ENCODE data around the gene USF2.
"Not testable (repeated sequence)": the region's sequence is repeated elsewhere in the genome, so short reads cannot be mapped to it uniquely, and the experiment has no call there.

The USF2 gene

GRCh38 chr19:35268536-35269437 is at the start of gene USF2:
Gene USF2 (plus strand): TSS chr19:35268962. CDS start chr19:35269102, 140 bp downstream.
- peak in 1 of 3 donors; percentile 41 for DNase-seq (ENCODE audit: low read depth in 3 of 3, low spot score in 1 of 3)

GRCh38 chr19:35219008-35219407 is 49.8 kb upstream of the USF2 start:
- DNase-seq (ENCODE audit: low read depth in 3 of 3, low spot score in 1 of 3): no peak

- no peak for DNase-seq (ENCODE audit: low read depth in 3 of 3, low spot score in 1 of 3)
These were observed 48.3 kb upstream of the USF2 start for GRCh38 chr19:35220315-35220921.

GRCh38 chr19:35220973-35221590 is 47.7 kb upstream of the USF2 start:
- not testable (repeated sequence) for DNase-seq (ENCODE audit: low read depth in 3 of 3, low spot score in 1 of 3)

GRCh38 chr19:35222373-35223015 is 46.3 kb upstream of the USF2 start:
- DNase-seq (ENCODE audit: low read depth in 3 of 3, low spot score in 1 of 3): no peak

- no peak for DNase-seq (ENCODE audit: low read depth in 3 of 3, low spot score in 1 of 3)
These were observed 45.5 kb upstream of the USF2 start for GRCh38 chr19:35223084-35223790.

GRCh38 chr19:35223862-35224505 is 44.8 kb upstream of the USF2 start:
- no peak for DNase-seq (ENCODE audit: low read depth in 3 of 3, low spot score in 1 of 3)

GRCh38 chr19:35224681-35225571 is 43.8 kb upstream of the USF2 start:
- DNase-seq (ENCODE audit: low read depth in 3 of 3, low spot score in 1 of 3): no peak

GRCh38 chr19:35225951-35226350 is 42.8 kb upstream of the USF2 start:
- no peak for DNase-seq (ENCODE audit: low read depth in 3 of 3, low spot score in 1 of 3)

- DNase-seq (ENCODE audit: low read depth in 3 of 3, low spot score in 1 of 3): no peak
These were observed 42.0 kb upstream of the USF2 start for GRCh38 chr19:35226748-35227147.

- DNase-seq (ENCODE audit: low read depth in 3 of 3, low spot score in 1 of 3): no peak
These were observed 40.4 kb upstream of the USF2 start, which contains the start of gene FAM187B for GRCh38 chr19:35228177-35228930. Gene FAM187B (minus strand): TSS chr19:35228739. CDS start chr19:35228680, 59 bp downstream.

- DNase-seq (ENCODE audit: low read depth in 3 of 3, low spot score in 1 of 3): no peak
These were observed 39.2 kb upstream of the USF2 start for GRCh38 chr19:35229601-35230000.

- DNase-seq (ENCODE audit: low read depth in 3 of 3, low spot score in 1 of 3): no peak
These were observed 36.7 kb upstream of the USF2 start for GRCh38 chr19:35231956-35232645.

GRCh38 chr19:35232912-35233311 is 35.9 kb upstream of the USF2 start:
- no peak for DNase-seq (ENCODE audit: low read depth in 3 of 3, low spot score in 1 of 3)

- no peak for DNase-seq (ENCODE audit: low read depth in 3 of 3, low spot score in 1 of 3)
These were observed 31.9 kb upstream of the USF2 start for GRCh38 chr19:35236638-35237400.

- not testable (repeated sequence) for DNase-seq (ENCODE audit: low read depth in 3 of 3, low spot score in 1 of 3)
These were observed 29.2 kb upstream of the USF2 start for GRCh38 chr19:35239597-35239996.

GRCh38 chr19:35240327-35240726 is 28.4 kb upstream of the USF2 start:
- DNase-seq (ENCODE audit: low read depth in 3 of 3, low spot score in 1 of 3): no peak
